ENCODE measurements around the gene PIGT. TPM values are rescaled to one million over a fixed set of nuclear protein-coding genes. Genes with fewer than 3 reads are reported as not detected.

PIGT gene
- total RNA-seq, 1 experiment from 2014 or later = 73.9 TPM

- no peaks in the 10 kb centered on the region for H3K9me3 Mint-ChIP-seq
- H2BK12ac ChIP-seq (ENCODE audit: insufficient read length, low read depth, low read length) = no peak overlapping the region
- H2BK5ac ChIP-seq (ENCODE audit: insufficient read length, low read length) = no peak overlapping the region
- H4K20me1 ChIP-seq (ENCODE audit: control insufficient read depth, insufficient read depth, insufficient read length) = no peaks in the 10 kb centered on the region
- no peak overlapping the region for H3K27ac Mint-ChIP-seq
- H3K79me1 ChIP-seq (ENCODE audit: insufficient read depth, low read depth, low read length, poor library complexity, severe bottlenecking) = no peaks in the 10 kb centered on the region
- H3K4me1 ChIP-seq (ENCODE audit: insufficient read depth, low read length) = peaks cover 3% of the 10 kb centered on the region; the same call in 1 of the 2 replicates
- H3K4me2 ChIP-seq (ENCODE audit: insufficient read depth, insufficient read length, low read length) = no peak overlapping the region
- no peak overlapping the region for H2BK120ac ChIP-seq (ENCODE audit: low read depth, low read length, poor library complexity, severe bottlenecking)
- H3K36me3 Mint-ChIP-seq (ENCODE audit: insufficient read depth in 1 of 3, low read depth in 3 of 3) = peaks cover 7 to 20% (median 16%) of the 10 kb centered on the region in 3 experiments; a peak in 6 of 7 replicates
- H3K9ac ChIP-seq (ENCODE audit: extremely low read depth, insufficient read length, low read length) = no peak overlapping the region
- peaks cover 12 to 15% of the 10 kb centered on the region in 2 experiments for H3K4me1 Mint-ChIP-seq
- no peak overlapping the region for H2BK20ac ChIP-seq (ENCODE audit: low read depth, low read length, poor library complexity, severe bottlenecking)
- H3K23ac ChIP-seq (ENCODE audit: insufficient read length, low read depth, low read length) = no peak overlapping the region
- H2BK15ac ChIP-seq (ENCODE audit: low read depth, low read length) = no peak overlapping the region
- no peak overlapping the region for H2AFZ ChIP-seq (ENCODE audit: low read length)
- no peaks in the 10 kb centered on the region for H3K79me2 ChIP-seq (ENCODE audit: insufficient read depth, low read length)
- no peak overlapping the region for H4K5ac ChIP-seq (ENCODE audit: insufficient read length, low read depth, low read length)
- H3K18ac ChIP-seq (ENCODE audit: insufficient read length, low read depth, low read length) = no peak overlapping the region
- H3K9me3 ChIP-seq (ENCODE audit: control insufficient read depth, low read depth, low read length) = no peaks in the 10 kb centered on the region
- H3K56ac ChIP-seq (ENCODE audit: insufficient read length, low read depth, low read length) = no peak overlapping the region
- no peak overlapping the region for H4K8ac ChIP-seq (replicated peaks; ENCODE audit: insufficient read length, low read depth, low read length)
- no peak overlapping the region for H3K4ac ChIP-seq (ENCODE audit: low read depth, low read length)
- no peak for DNase-seq
- no peak overlapping the region; the same call in 1 of the 2 replicates for H3K14ac ChIP-seq (ENCODE audit: insufficient read depth, low read length)
- H4K91ac ChIP-seq (ENCODE audit: insufficient read length, low read depth, low read length) = no peak overlapping the region
- no CpG with 5 or more reads among the region's 7 CpGs for WGBS (ENCODE audit: extremely low coverage, insufficient read length, low lambda C conversion rate)
- no peak overlapping the region for H3T11ph ChIP-seq (ENCODE audit: low read length)
- H3K4me3 Mint-ChIP-seq = no peak overlapping the region; a peak in 1 of 5 replicates
- H2AK5ac ChIP-seq (ENCODE audit: insufficient read length, low read length) = no peak overlapping the region
- peaks cover 21% of the 10 kb centered on the region for H3K23me2 ChIP-seq (ENCODE audit: insufficient read length, low read depth, low read length, poor library complexity, severe bottlenecking)
- H3K27me3 Mint-ChIP-seq (ENCODE audit: low read depth) = peaks cover 31% of the 10 kb centered on the region
- H3K27ac ChIP-seq (ENCODE audit: insufficient read length, low read depth, low read length) = no peak overlapping the region
- no peak for TF ChIP-seq CTCF (conservative IDR thresholded peaks at IDR 0.05)
- peaks cover 4% of the 10 kb centered on the region; the same call in 1 of the 2 replicates for H3K27me3 ChIP-seq (ENCODE audit: insufficient read depth, low read length)
These were observed 7.2 kb upstream of the PIGT start for GRCh38 chr20:45408646-45409213.

Measured in H9 (cell line).